Measurements from ENCODE around the gene ALK.

ALK gene

DNA sequence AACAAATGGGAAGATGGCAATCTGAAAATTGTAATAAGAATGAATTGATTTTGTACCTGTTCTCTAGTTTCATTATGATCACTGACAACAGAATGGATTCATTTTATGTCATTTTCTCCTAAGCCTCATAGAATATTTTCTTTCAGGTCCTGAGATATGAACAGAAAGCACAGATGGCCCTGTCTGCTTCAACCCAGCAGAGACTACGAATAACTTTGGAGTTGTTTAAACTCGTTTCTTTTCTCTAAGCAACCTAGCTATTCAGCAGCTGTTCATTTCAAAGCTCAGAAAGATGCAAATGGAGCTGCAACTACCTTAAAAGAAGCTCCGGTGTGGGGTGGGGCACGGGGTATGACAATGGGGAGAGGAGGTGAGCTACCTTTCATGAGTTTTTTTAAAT is 124.9 kb downstream of the ALK start:
- Histone ChIP-seq H3K4me1 (ENCODE audit: low read length) (no peaks in the 10 kb centered on the region), H2AFZ (ENCODE audit: low read length) (no peak overlapping the region), H3K27me3 (replicated peaks; ENCODE audit: insufficient read depth, low read length) (no peaks in the 10 kb centered on the region), H3K9me2 (replicated peaks; ENCODE audit: insufficient read depth, low read length) (no peaks in the 10 kb centered on the region), H3K9ac (ENCODE audit: low read length) (no peak overlapping the region), H3K79me2 (ENCODE audit: low read length) (no peaks in the 10 kb centered on the region), H3K4me2 (ENCODE audit: low read depth, low read length) (no peak overlapping the region), H3K4me3 (ENCODE audit: low read length) (no peak overlapping the region), H3K36me3 (replicated peaks; ENCODE audit: insufficient read depth, low read length) (no peaks in the 10 kb centered on the region), H3F3A (ENCODE audit: insufficient read depth, low read length) (no peaks in the 10 kb centered on the region), H3K9me3 (replicated peaks; ENCODE audit: insufficient read depth, low read length) (no peaks in the 10 kb centered on the region), H3K27ac (ENCODE audit: low read length) (no peak overlapping the region), H4K20me1 (ENCODE audit: insufficient read depth, low read length) (no peaks in the 10 kb centered on the region; the same call in 1 of the 2 replicates)
- no peak for DNase-seq
- TF ChIP-seq EZH2 (optimal IDR thresholded peaks at IDR 0.05; ENCODE audit: low read depth, low read length): no peak
- TF ChIP-seq, protein P1, sequence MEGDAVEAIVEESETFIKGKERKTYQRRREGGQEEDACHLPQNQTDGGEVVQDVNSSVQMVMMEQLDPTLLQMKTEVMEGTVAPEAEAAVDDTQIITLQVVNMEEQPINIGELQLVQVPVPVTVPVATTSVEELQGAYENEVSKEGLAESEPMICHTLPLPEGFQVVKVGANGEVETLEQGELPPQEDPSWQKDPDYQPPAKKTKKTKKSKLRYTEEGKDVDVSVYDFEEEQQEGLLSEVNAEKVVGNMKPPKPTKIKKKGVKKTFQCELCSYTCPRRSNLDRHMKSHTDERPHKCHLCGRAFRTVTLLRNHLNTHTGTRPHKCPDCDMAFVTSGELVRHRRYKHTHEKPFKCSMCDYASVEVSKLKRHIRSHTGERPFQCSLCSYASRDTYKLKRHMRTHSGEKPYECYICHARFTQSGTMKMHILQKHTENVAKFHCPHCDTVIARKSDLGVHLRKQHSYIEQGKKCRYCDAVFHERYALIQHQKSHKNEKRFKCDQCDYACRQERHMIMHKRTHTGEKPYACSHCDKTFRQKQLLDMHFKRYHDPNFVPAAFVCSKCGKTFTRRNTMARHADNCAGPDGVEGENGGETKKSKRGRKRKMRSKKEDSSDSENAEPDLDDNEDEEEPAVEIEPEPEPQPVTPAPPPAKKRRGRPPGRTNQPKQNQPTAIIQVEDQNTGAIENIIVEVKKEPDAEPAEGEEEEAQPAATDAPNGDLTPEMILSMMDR (IDR thresholded peaks at IDR 0.05; ENCODE audit: low read length): no peak
- no peak for TF ChIP-seq EZH2phosphoT487 (IDR thresholded peaks at IDR 0.05; ENCODE audit: low read length)

DNA sequence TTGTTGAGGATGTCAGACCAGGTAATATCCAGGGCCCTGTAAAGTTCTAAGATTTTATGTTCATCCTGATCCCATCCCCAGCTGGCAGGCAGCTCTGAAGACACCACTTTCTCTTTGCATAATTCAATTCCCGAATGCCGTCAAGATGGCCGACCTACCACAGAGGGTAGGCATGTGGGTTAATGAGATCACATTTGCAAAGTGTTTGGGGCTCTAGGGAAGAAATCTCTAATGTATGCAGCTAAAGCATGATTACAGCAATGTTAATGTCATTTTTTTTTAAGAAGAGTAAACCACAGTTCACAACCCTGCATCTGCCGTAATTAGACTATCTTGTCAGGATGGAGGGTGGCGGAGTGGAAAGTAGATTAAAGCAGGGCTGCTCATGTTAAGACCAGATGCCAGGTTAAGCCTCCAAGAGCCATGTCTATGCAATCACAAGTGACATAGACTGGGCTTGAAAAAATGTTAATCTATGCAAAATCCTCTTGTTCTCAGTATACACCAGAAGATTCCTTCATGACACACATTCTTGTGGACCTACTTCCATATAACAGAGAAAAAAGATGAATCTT is 131.4 kb downstream of the ALK start:
- TF ChIP-seq, protein P1 (IDR thresholded peaks at IDR 0.05; ENCODE audit: low read length): no peak
- no peak for TF ChIP-seq EZH2phosphoT487 (IDR thresholded peaks at IDR 0.05; ENCODE audit: low read length)
- TF ChIP-seq EZH2 (optimal IDR thresholded peaks at IDR 0.05; ENCODE audit: low read depth, low read length): no peak
- no peak overlapping the region for H2AFZ ChIP-seq (ENCODE audit: low read length)
- no peaks in the 10 kb centered on the region for H4K20me1 ChIP-seq (ENCODE audit: insufficient read depth, low read length)
- H3K4me1 ChIP-seq (ENCODE audit: low read length): no peaks in the 10 kb centered on the region
- no peak for DNase-seq
- H3K27me3 ChIP-seq (replicated peaks; ENCODE audit: insufficient read depth, low read length): no peaks in the 10 kb centered on the region
- H3K79me2 ChIP-seq (ENCODE audit: low read length): no peaks in the 10 kb centered on the region
- no peak overlapping the region for H3K4me2 ChIP-seq (ENCODE audit: low read depth, low read length)
- no peaks in the 10 kb centered on the region for H3F3A ChIP-seq (ENCODE audit: insufficient read depth, low read length)
- H3K4me3 ChIP-seq (ENCODE audit: low read length): no peak overlapping the region
- H3K9ac ChIP-seq (ENCODE audit: low read length): no peak overlapping the region
- no peaks in the 10 kb centered on the region for H3K9me3 ChIP-seq (replicated peaks; ENCODE audit: insufficient read depth, low read length)
- H3K27ac ChIP-seq (ENCODE audit: low read length): no peak overlapping the region
- no peaks in the 10 kb centered on the region for H3K9me2 ChIP-seq (replicated peaks; ENCODE audit: insufficient read depth, low read length)
- H3K36me3 ChIP-seq (replicated peaks; ENCODE audit: insufficient read depth, low read length): no peaks in the 10 kb centered on the region

DNA sequence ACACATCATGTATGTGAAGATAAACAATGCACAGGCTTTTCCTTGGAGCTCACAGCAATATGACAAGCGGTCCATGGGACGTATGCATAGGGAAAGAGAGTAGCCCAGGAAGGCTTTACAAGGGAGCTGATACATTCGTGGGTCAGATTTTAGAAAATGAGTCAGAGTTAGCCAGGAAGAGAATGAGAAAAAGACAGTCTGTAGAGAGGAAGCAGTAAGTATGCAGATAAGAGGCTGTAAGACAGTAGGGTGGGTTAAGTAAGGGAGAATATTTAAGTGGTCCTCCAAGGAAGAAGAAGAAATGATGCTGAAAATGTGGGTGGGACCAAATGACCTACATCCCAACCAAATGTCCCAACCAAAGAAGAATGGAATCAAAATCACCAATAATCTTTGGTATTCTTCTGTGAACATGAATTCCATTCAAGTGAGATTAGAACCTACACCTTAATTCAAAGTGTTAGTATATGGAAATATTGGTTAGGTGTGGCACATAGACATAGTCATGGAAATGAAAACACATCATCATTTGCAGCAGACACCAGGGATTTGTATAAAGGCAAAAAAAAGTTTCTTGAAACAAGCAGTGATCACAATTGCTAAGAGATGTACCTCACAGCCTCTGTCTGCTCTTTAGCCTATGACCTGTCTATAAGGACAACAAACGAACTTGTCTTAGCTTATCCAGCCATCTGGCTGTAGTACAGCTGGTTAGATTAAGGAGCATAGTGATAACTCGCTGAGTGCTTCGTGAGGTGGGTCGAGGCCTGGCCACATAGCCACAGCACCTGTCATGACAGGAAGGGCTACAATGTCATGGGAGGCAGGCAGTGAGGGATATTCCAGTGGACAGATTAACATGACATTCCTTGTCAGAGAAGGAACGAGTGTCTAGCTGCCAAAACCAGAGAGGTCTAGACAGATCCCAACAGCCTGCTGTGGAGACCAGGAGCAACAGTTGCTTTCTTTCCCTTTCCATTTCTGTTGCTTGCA is 133.6 kb downstream of the ALK start:
- TF ChIP-seq EZH2 (optimal IDR thresholded peaks at IDR 0.05; ENCODE audit: low read depth, low read length) (no peak), EZH2phosphoT487 (IDR thresholded peaks at IDR 0.05; ENCODE audit: low read length) (no peak)
- TF ChIP-seq, protein P1 (IDR thresholded peaks at IDR 0.05; ENCODE audit: low read length): no peak
- Histone ChIP-seq H3K36me3 (replicated peaks; ENCODE audit: insufficient read depth, low read length) (no peaks in the 10 kb centered on the region), H3K9me2 (replicated peaks; ENCODE audit: insufficient read depth, low read length) (no peaks in the 10 kb centered on the region), H2AFZ (ENCODE audit: low read length) (no peak overlapping the region), H3K79me2 (ENCODE audit: low read length) (no peaks in the 10 kb centered on the region), H3K27ac (ENCODE audit: low read length) (no peak overlapping the region), H3K9me3 (replicated peaks; ENCODE audit: insufficient read depth, low read length) (no peaks in the 10 kb centered on the region), H4K20me1 (ENCODE audit: insufficient read depth, low read length) (no peaks in the 10 kb centered on the region), H3K27me3 (replicated peaks; ENCODE audit: insufficient read depth, low read length) (no peaks in the 10 kb centered on the region), H3K4me3 (ENCODE audit: low read length) (no peak overlapping the region), H3K4me2 (ENCODE audit: low read depth, low read length) (no peak overlapping the region), H3F3A (ENCODE audit: insufficient read depth, low read length) (no peaks in the 10 kb centered on the region), H3K9ac (ENCODE audit: low read length) (no peak overlapping the region), H3K4me1 (ENCODE audit: low read length) (no peaks in the 10 kb centered on the region)
- DNase-seq: no peak
